ENCODE results near the gene SORCS2. TPM values are rescaled to one million over a fixed set of nuclear protein-coding genes. Genes with fewer than 3 reads are reported as not detected.

Gene SORCS2
- total and polyA plus RNA-seq, 8 donors: 4.6 to 9.7 (median 7.2) TPM

DNA sequence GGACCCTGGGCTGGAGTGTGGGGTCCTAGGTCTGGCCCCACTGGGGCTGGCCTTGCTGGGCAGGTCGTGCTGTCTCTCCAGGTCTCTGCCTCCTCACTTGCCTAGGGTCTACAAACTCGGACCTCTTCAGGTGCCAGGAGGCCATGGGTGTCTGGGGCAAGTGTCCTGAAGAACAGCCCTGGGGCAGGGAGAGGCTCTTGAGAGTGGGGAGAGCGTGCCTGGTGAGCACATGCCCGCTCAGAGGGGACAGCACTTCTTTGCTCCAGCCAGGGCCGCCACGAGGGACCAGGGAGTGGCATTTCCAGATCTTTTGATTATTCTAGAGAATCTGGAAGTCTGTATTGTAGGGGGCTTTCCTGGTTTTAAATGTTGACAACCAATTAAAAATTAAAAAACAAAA, 63.7 kb downstream of the SORCS2 start:
- Histone ChIP-seq H3K27me3 (peaks cover 0 to 8% of the 10 kb centered on the region in 2 donors), H3K4me3 (no peak overlapping the region), H3K4me1 (no peaks in the 10 kb centered on the region), H3K36me3 (no peaks in the 10 kb centered on the region), H3K27ac (no peak overlapping the region), H3K9me3 (no peaks in the 10 kb centered on the region)
- ATAC-seq (no peak), DNase-seq (peak in 1 of 4 donors; percentile 50)
- TF ChIP-seq CTCF (IDR thresholded peaks at IDR 0.05): no peak
- intact Hi-C loops (cut with DNase I): no loop called here

DNA sequence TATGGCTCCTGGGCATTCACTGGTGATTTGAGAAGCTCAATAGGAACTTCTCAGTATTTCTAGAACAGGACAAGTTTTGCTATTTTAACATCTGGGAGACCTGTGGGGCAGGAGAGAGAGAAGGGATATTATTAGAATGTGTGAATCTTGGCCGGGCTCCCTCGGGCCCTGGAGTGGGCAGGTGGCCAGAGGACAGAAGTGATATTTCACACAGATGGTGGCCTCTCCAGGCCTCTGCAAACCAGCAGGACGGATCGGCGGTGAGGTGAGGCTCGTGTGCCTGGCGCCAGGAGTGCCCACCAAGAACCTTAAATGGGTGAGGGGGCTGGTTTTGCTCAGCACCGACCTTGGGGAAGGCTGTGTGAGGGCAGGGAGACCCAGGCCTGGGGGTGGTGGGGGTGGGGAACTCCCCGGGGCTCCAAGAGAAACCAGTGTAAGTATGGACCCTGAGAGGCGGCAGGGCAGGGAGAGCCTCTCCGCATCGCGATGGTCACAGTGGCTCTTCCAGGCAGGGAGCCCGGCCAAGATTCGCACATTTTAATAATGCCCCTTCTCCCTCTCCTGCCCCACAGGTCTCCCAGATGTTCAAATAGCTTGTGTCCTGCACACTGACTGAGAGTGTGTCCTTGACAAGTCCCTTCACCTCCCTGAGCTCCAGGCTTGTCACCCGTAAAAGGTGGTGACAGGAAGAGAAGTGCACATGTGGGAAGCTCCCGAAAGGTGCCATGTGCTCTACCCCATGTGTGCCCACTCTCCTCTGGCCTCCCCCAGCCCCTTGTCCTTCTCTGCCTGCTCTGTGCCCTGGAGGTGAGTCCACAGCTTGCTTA, 64.9 kb downstream of the SORCS2 start:
- Histone ChIP-seq H3K4me1 (no peaks in the 10 kb centered on the region), H3K27ac (no peak overlapping the region), H3K36me3 (no peaks in the 10 kb centered on the region), H3K27me3 (peaks cover 0 to under 1% of the 10 kb centered on the region in 2 donors), H3K4me3 (no peak overlapping the region), H3K9me3 (no peaks in the 10 kb centered on the region)
- no peak for ATAC-seq
- intact Hi-C loops (cut with DNase I): no loop called here
- DNase-seq: peak in 1 of 4 donors; percentile 50
- no peak for TF ChIP-seq CTCF (IDR thresholded peaks at IDR 0.05)

- H3K4me3 ChIP-seq: no peak overlapping the region
- no peaks in the 10 kb centered on the region for H3K4me1 ChIP-seq
- intact Hi-C loops (cut with DNase I): no loop called here
- no peak for ATAC-seq
- H3K27me3 ChIP-seq: no peaks in the 10 kb centered on the region
- TF ChIP-seq CTCF (IDR thresholded peaks at IDR 0.05): no peak
- H3K27ac ChIP-seq: no peak overlapping the region
- no peak for DNase-seq
- no peaks in the 10 kb centered on the region for H3K36me3 ChIP-seq
- H3K9me3 ChIP-seq: no peaks in the 10 kb centered on the region
Measured at GRCh38 chr4:7259039-7259438, 66.7 kb downstream of the SORCS2 start.

- Histone ChIP-seq H3K4me1 (no peaks in the 10 kb centered on the region), H3K27me3 (no peaks in the 10 kb centered on the region), H3K27ac (no peak overlapping the region), H3K36me3 (no peaks in the 10 kb centered on the region), H3K9me3 (no peaks in the 10 kb centered on the region), H3K4me3 (no peak overlapping the region)
- DNase-seq (peak in 1 of 4 donors; percentile 13), ATAC-seq (no peak)
- intact Hi-C loops (cut with DNase I): no loop called here
- no peak for TF ChIP-seq CTCF (IDR thresholded peaks at IDR 0.05)
Measured at GRCh38 chr4:7260569-7260968, 68.2 kb downstream of the SORCS2 start.

GRCh38 chr4:7261087-7261486, 68.7 kb downstream of the SORCS2 start:
- Histone ChIP-seq H3K36me3 (no peaks in the 10 kb centered on the region), H3K4me3 (no peak overlapping the region), H3K4me1 (no peaks in the 10 kb centered on the region), H3K9me3 (no peaks in the 10 kb centered on the region), H3K27ac (no peak overlapping the region), H3K27me3 (no peaks in the 10 kb centered on the region)
- ATAC-seq: no peak
- intact Hi-C loops (cut with DNase I): no loop called here
- TF ChIP-seq CTCF (IDR thresholded peaks at IDR 0.05): no peak
- DNase-seq: peak in 2 of 4 donors; percentile 53 to 67

Measured in left lung (tissue), 10 donors.